Measurements from ENCODE around the gene RARRES1.

Gene RARRES1

GRCh38 chr3:158777161-158777873, 45.1 kb upstream of the RARRES1 start:
- ChIA-PET POLR2A (no interaction called here), CTCF (no interaction called here)
- no peak for DNase-seq (ENCODE audit: extremely low spot score)
- TF ChIP-seq CTBP1 (IDR thresholded peaks at IDR 0.05; ENCODE audit: borderline replicate concordance) (no peak), HDGF (IDR thresholded peaks at IDR 0.05; ENCODE audit: borderline replicate concordance) (no peak), FOXM1 (IDR thresholded peaks at IDR 0.05; ENCODE audit: borderline replicate concordance) (no peak), ELF4 (IDR thresholded peaks at IDR 0.05) (no peak), SUZ12 (IDR thresholded peaks at IDR 0.05) (no peak), FOXA1 (IDR thresholded peaks at IDR 0.05) (no peak), ARNT (IDR thresholded peaks at IDR 0.05) (no peak), TARDBP (IDR thresholded peaks at IDR 0.05) (no peak), FOXK2 (IDR thresholded peaks at IDR 0.05) (no peak), ZNF384 (IDR thresholded peaks at IDR 0.05) (no peak), SP1 (IDR thresholded peaks at IDR 0.05) (no peak), L3MBTL2 (conservative IDR thresholded peaks at IDR 0.05) (no peak)
- TF ChIP-seq, protein P1, sequence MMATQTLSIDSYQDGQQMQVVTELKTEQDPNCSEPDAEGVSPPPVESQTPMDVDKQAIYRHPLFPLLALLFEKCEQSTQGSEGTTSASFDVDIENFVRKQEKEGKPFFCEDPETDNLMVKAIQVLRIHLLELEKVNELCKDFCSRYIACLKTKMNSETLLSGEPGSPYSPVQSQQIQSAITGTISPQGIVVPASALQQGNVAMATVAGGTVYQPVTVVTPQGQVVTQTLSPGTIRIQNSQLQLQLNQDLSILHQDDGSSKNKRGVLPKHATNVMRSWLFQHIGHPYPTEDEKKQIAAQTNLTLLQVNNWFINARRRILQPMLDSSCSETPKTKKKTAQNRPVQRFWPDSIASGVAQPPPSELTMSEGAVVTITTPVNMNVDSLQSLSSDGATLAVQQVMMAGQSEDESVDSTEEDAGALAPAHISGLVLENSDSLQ (IDR thresholded peaks at IDR 0.05) = no peak

DNA sequence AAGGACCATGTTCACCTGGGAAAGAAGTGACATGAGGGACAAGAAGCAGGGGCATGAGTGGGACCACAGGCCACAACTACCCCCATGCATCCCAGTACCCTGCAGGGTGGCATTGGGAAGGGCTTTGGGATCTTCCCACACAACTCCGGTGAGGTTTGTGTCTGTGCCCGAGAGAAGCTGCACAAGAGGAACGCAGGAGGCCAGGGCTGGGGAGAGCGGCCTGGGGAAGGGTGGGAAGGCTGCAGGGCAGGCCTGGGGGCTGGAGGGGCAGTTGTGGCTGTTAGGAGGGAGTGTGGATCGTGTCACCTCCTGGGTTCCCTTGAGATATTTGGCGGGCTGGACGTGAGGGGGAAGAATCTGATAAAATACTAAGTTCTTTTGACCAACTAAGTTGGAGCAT, 44.3 kb upstream of the RARRES1 start:
- TF ChIP-seq HDGF (IDR thresholded peaks at IDR 0.05; ENCODE audit: borderline replicate concordance) (no peak), TARDBP (IDR thresholded peaks at IDR 0.05) (no peak), LEF1 (IDR thresholded peaks at IDR 0.05; ENCODE audit: borderline replicate concordance) (no peak), SP1 (IDR thresholded peaks at IDR 0.05) (no peak), ELF4 (IDR thresholded peaks at IDR 0.05) (no peak), FOXA1 (IDR thresholded peaks at IDR 0.05) (no peak), ARNT (IDR thresholded peaks at IDR 0.05) (no peak), FOXK2 (IDR thresholded peaks at IDR 0.05) (no peak), L3MBTL2 (conservative IDR thresholded peaks at IDR 0.05) (no peak)
- DNase-seq (ENCODE audit: extremely low spot score) = no peak
- CTCF ChIA-PET = no interaction called here
- POLR2A ChIA-PET = no interaction called here

GRCh38 chr3:158775426-158776410, 43.5 kb upstream of the RARRES1 start:
- POLR2A ChIA-PET = no interaction called here
- TF ChIP-seq LEF1 (IDR thresholded peaks at IDR 0.05; ENCODE audit: borderline replicate concordance) (no peak), FOXM1 (IDR thresholded peaks at IDR 0.05; ENCODE audit: borderline replicate concordance) (no peak)
- DNase-seq (ENCODE audit: extremely low spot score) = no peak
- CTCF ChIA-PET = no interaction called here

DNA sequence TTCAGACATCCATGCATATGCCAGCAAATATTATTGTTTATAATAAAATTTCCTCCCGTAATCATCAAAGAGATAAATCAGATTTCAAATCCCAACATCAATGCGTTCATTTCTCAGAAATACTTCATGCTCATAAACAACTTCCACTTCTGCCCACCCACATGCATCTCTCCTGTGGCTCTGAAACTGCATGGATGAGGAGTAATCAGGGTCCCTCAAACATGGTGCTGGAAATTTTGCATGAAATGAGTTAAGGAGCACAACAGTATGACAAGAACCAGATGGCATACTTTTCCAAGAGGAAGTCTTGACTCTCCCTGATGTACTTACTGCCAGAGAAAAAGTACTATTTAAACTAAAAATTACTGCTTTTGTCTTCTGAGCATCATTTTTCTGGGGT, 42.7 kb upstream of the RARRES1 start:
- TF ChIP-seq SP1 (IDR thresholded peaks at IDR 0.05) (no peak), ZNF384 (IDR thresholded peaks at IDR 0.05) (no peak), BHLHE40 (IDR thresholded peaks at IDR 0.05; ENCODE audit: borderline replicate concordance) (no peak), CTBP1 (IDR thresholded peaks at IDR 0.05; ENCODE audit: borderline replicate concordance) (no peak)
- CTCF ChIA-PET = no interaction called here
- POLR2A ChIA-PET = no interaction called here
- no peak for DNase-seq (ENCODE audit: extremely low spot score)

- CTCF ChIA-PET = no interaction called here
- TF ChIP-seq ELF4 (IDR thresholded peaks at IDR 0.05) (no peak), FOXM1 (IDR thresholded peaks at IDR 0.05; ENCODE audit: borderline replicate concordance) (no peak), ARNT (IDR thresholded peaks at IDR 0.05) (no peak), BHLHE40 (IDR thresholded peaks at IDR 0.05; ENCODE audit: borderline replicate concordance) (no peak), SP1 (IDR thresholded peaks at IDR 0.05) (no peak), ZNF384 (IDR thresholded peaks at IDR 0.05) (no peak), NFRKB (IDR thresholded peaks at IDR 0.05) (no peak), SUZ12 (IDR thresholded peaks at IDR 0.05) (no peak), FOXA1 (IDR thresholded peaks at IDR 0.05) (no peak), CTBP1 (IDR thresholded peaks at IDR 0.05; ENCODE audit: borderline replicate concordance) (no peak), L3MBTL2 (conservative IDR thresholded peaks at IDR 0.05) (no peak), TARDBP (IDR thresholded peaks at IDR 0.05) (no peak), HDGF (IDR thresholded peaks at IDR 0.05; ENCODE audit: borderline replicate concordance) (no peak), FOXK2 (IDR thresholded peaks at IDR 0.05) (no peak), LEF1 (IDR thresholded peaks at IDR 0.05; ENCODE audit: borderline replicate concordance) (no peak)
- TF ChIP-seq, protein P1 (IDR thresholded peaks at IDR 0.05) = no peak
- DNase-seq (ENCODE audit: extremely low spot score) = no peak
- POLR2A ChIA-PET = no interaction called here
These were observed 41.9 kb upstream of the RARRES1 start for GRCh38 chr3:158773845-158774830.

DNA sequence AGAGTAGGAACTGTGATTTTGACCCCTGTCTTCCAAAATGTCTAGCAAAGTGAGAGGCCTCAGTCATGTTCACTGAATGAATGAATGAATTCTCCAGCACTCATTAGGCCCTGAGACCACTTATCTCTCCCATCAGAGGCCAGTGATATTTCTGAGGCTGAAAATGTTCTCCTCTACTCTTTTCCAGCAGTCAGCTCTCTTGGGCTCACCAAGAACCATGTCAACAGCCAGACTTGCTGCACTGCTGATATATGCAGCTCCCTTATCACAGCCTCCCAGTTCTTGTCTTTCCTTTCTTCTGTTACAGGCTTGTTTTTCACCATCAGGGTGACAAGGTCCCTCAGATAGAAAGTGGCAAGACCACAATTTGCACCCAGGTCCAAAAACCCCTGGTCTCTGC, 40.9 kb upstream of the RARRES1 start:
- no peak for TF ChIP-seq ZNF384 (IDR thresholded peaks at IDR 0.05)
- TF ChIP-seq ELF4 (IDR thresholded peaks at IDR 0.05) = no peak
- TF ChIP-seq CTBP1 (IDR thresholded peaks at IDR 0.05; ENCODE audit: borderline replicate concordance) = no peak
- no peak for TF ChIP-seq BHLHE40 (IDR thresholded peaks at IDR 0.05; ENCODE audit: borderline replicate concordance)

More for the DNA sequence above, 40.9 kb upstream of the RARRES1 start:
- no peak for DNase-seq (ENCODE audit: extremely low spot score)
- ChIA-PET CTCF (no interaction called here), POLR2A (interaction anchor here (0.6 kb wide), 1 partner anchor 129 kb away, joined by 3 read pairs; no protein-coding TSS in a partner anchor)

Measured in HEK293T (cell line).